ENCODE results near the gene TJP1. TPM values are rescaled to one million over a fixed set of nuclear protein-coding genes. Genes with fewer than 3 reads are reported as not detected.

TJP1 gene
- total and polyA plus RNA-seq, 2 donors (not counting 1 experiment from before 2014, with no cell fraction given): 0.10 TPM; not detected in 1

- no peaks in the 10 kb centered on the region for H3K4me1 ChIP-seq (ENCODE audit: control insufficient read depth in 2 of 2, insufficient read depth in 2 of 2, low read length in 2 of 2)
- WGBS (ENCODE audit: insufficient coverage): 82% methylated on average over 2 of the region's 3 CpGs
- peaks cover 0 to 23% (median 0%) of the 10 kb centered on the region in 3 donors for H3K9me3 ChIP-seq (ENCODE audit: control extremely low read depth in 1 of 3, control insufficient read depth in 2 of 3, insufficient read depth in 1 of 3, low read length in 2 of 3)
- ChIA-PET CTCF (no interaction called here), POLR2A (no interaction called here)
- intact Hi-C loops (cut with micrococcal nuclease): no loop called here
- no peak overlapping the region for H3K27ac ChIP-seq (ENCODE audit: low read length in 2 of 2)
- ATAC-seq (ENCODE audit: low read depth) (no peak), DNase-seq (no peak)
- no peak overlapping the region for H2AFZ ChIP-seq (ENCODE audit: insufficient read depth, low read depth, low read length, poor library complexity, severe bottlenecking)
- Mint-ChIP-seq H3K4me1 (no peaks in the 10 kb centered on the region), H3K9me3 (ENCODE audit: insufficient read depth) (peaks cover 2% of the 10 kb centered on the region), H3K4me3 (no peak overlapping the region), H3K27ac (no peak overlapping the region), H3K27me3 (peaks cover 4% of the 10 kb centered on the region)
- H3K4me2 ChIP-seq (replicated peaks; ENCODE audit: low read depth, low read length, poor library complexity, severe bottlenecking): no peak overlapping the region
- no peaks in the 10 kb centered on the region for H3K79me2 ChIP-seq (ENCODE audit: control insufficient read depth, insufficient read depth, low read length)
- H4K20me1 ChIP-seq (ENCODE audit: control insufficient read depth, insufficient read depth, low read length, poor library complexity, severe bottlenecking): no peaks in the 10 kb centered on the region
- H3K36me3 ChIP-seq (replicated peaks in 1 of 2; ENCODE audit: control extremely low read depth in 1 of 2, control insufficient read depth in 1 of 2, extremely low read depth in 1 of 2, insufficient read depth in 2 of 2, low read length in 1 of 2): no peaks in the 10 kb centered on the region
- no peak for TF ChIP-seq EZH2 (IDR thresholded peaks at IDR 0.05; ENCODE audit: borderline replicate concordance, insufficient read depth, low read depth, low read length, poor library complexity, severe bottlenecking)
- TF ChIP-seq CTCF (IDR thresholded peaks at IDR 0.05): no peak
- no peak overlapping the region for H3K9ac ChIP-seq (ENCODE audit: low read length)
- no peak overlapping the region for H3K4me3 ChIP-seq (ENCODE audit: control extremely low read depth in 1 of 5, extremely low read depth in 1 of 5, insufficient read depth in 1 of 5, low read depth in 2 of 5, low read length in 4 of 5)
- H3K27me3 ChIP-seq (replicated peaks in 1 of 4; ENCODE audit: control extremely low read depth in 1 of 4, control insufficient read depth in 3 of 4, insufficient read depth in 4 of 4, low read length in 3 of 4): no peaks in the 10 kb centered on the region
Measured at GRCh38 chr15:29852201-29852600, 29.9 kb upstream of the TJP1 start.

GRCh38 chr15:29849716-29850115 is 27.4 kb upstream of the TJP1 start:
- Histone ChIP-seq H3K27ac (ENCODE audit: low read length in 2 of 2) (no peak overlapping the region), H3K9ac (ENCODE audit: low read length) (no peak overlapping the region), H2AFZ (ENCODE audit: insufficient read depth, low read depth, low read length, poor library complexity, severe bottlenecking) (no peak overlapping the region), H3K4me1 (ENCODE audit: control insufficient read depth in 2 of 2, insufficient read depth in 2 of 2, low read length in 2 of 2) (no peaks in the 10 kb centered on the region), H3K27me3 (replicated peaks in 1 of 4; ENCODE audit: control extremely low read depth in 1 of 4, control insufficient read depth in 3 of 4, insufficient read depth in 4 of 4, low read length in 3 of 4) (no peaks in the 10 kb centered on the region), H3K4me3 (ENCODE audit: control extremely low read depth in 1 of 5, extremely low read depth in 1 of 5, insufficient read depth in 1 of 5, low read depth in 2 of 5, low read length in 4 of 5) (no peak overlapping the region), H4K20me1 (ENCODE audit: control insufficient read depth, insufficient read depth, low read length, poor library complexity, severe bottlenecking) (no peaks in the 10 kb centered on the region), H3K9me3 (ENCODE audit: control extremely low read depth in 1 of 3, control insufficient read depth in 2 of 3, insufficient read depth in 1 of 3, low read length in 2 of 3) (peaks cover 0 to 26% (median 0%) of the 10 kb centered on the region in 3 donors), H3K4me2 (replicated peaks; ENCODE audit: low read depth, low read length, poor library complexity, severe bottlenecking) (no peak overlapping the region), H3K36me3 (replicated peaks in 1 of 2; ENCODE audit: control extremely low read depth in 1 of 2, control insufficient read depth in 1 of 2, extremely low read depth in 1 of 2, insufficient read depth in 2 of 2, low read length in 1 of 2) (no peaks in the 10 kb centered on the region), H3K79me2 (ENCODE audit: control insufficient read depth, insufficient read depth, low read length) (no peaks in the 10 kb centered on the region)
- TF ChIP-seq EZH2 (IDR thresholded peaks at IDR 0.05; ENCODE audit: borderline replicate concordance, insufficient read depth, low read depth, low read length, poor library complexity, severe bottlenecking) (no peak), CTCF (IDR thresholded peaks at IDR 0.05) (no peak)
- CTCF ChIA-PET: no interaction called here
- Mint-ChIP-seq H3K4me3 (no peak overlapping the region), H3K9me3 (ENCODE audit: insufficient read depth) (peaks cover 2% of the 10 kb centered on the region), H3K4me1 (no peaks in the 10 kb centered on the region), H3K27ac (no peak overlapping the region), H3K27me3 (peaks cover 4% of the 10 kb centered on the region)
- WGBS (ENCODE audit: insufficient coverage): 100% methylated on average over 7 of the region's 7 CpGs
- ATAC-seq (ENCODE audit: low read depth) (no peak), DNase-seq (no peak)
- POLR2A ChIA-PET: no interaction called here
- intact Hi-C loops (cut with micrococcal nuclease): no loop called here

Measured in B cell (primary cell).